Keratinocyte (primary cell): ENCODE results near the gene SULT2B1. TPM values are rescaled to one million over a fixed set of nuclear protein-coding genes. Genes with fewer than 3 reads are reported as not detected.

Experiments
- DNase-seq: peaks from one replicate; pipeline ENCODE4 v3.0.0-alpha.2; 2011; ENCODE audit warnings: low read depth, missing footprints, low spot score
- FAIRE-seq: peaks from 2 replicates; lab custom pipeline; 2011; peaks lifted over from hg19 to GRCh38; lab: Jason Lieb, UNC
- H2AFZ ChIP-seq: 2 replicates; pipeline ENCODE4 v1.6.0; 2012; ENCODE audit warnings: low read length, control low read depth, inconsistent platforms; ENCODE audit not compliant: control insufficient read depth
- H3K27ac ChIP-seq: 2 replicates; pipeline ENCODE4 v1.5.1; 2011; ENCODE audit warnings: low read length; ENCODE audit not compliant: control insufficient read depth, insufficient read depth
- H3K27me3 ChIP-seq: 3 replicates; pipeline ENCODE4 v1.6.0; 2011; ENCODE audit warnings: low read length; ENCODE audit not compliant: control insufficient read depth, insufficient read depth; ENCODE audit errors: extremely low read depth
- H3K36me3 ChIP-seq, 2 experiments: 2 replicates in 1 of 2; 3 replicates in 1 of 2; pipeline ENCODE4 v1.5.1; 2011; ENCODE audit warnings: low read length in 2 of 2, mild to moderate bottlenecking in 1 of 2; ENCODE audit not compliant: control insufficient read depth in 2 of 2, insufficient read depth in 2 of 2; ENCODE audit errors: extremely low read depth in 1 of 2
- H3K4me1 ChIP-seq: 3 replicates; pipeline ENCODE4 v1.5.1; 2011; ENCODE audit warnings: low read length; ENCODE audit not compliant: control insufficient read depth, insufficient read depth; ENCODE audit errors: extremely low read depth
- H3K4me2 ChIP-seq: 3 replicates; pipeline ENCODE4 v1.6.0; 2011; ENCODE audit warnings: low read depth, low read length; ENCODE audit not compliant: control insufficient read depth, insufficient read depth; ENCODE audit errors: extremely low read depth
- H3K4me3 ChIP-seq, 3 experiments: fragments of 200-600 bp in 1 of 3; sonication (generic) in 1 of 3; 2 replicates in 2 of 3; 3 replicates in 1 of 3; pipeline ENCODE4 v1.5.1; 2011 to 2016; ENCODE audit warnings: low read length in 3 of 3, mild to moderate bottlenecking in 3 of 3, control low read depth in 2 of 3, inconsistent platforms in 1 of 3, low read depth in 1 of 3, mixed read lengths in 1 of 3, mixed run types in 1 of 3, moderate library complexity in 1 of 3; ENCODE audit not compliant: control insufficient read depth in 2 of 3, insufficient read depth in 2 of 3; ENCODE audit errors: extremely low read depth in 1 of 3
- H3K79me2 ChIP-seq: 2 replicates; pipeline ENCODE4 v1.6.0; 2012; ENCODE audit warnings: low read length; ENCODE audit not compliant: control insufficient read depth, insufficient read depth
- H3K9ac ChIP-seq: 3 replicates; pipeline ENCODE4 v1.6.0; 2011; ENCODE audit warnings: low read length; ENCODE audit not compliant: control insufficient read depth, insufficient read depth; ENCODE audit errors: extremely low read depth
- H3K9me1 ChIP-seq: 3 replicates; pipeline ENCODE4 v1.6.0; 2011; ENCODE audit warnings: low read length; ENCODE audit not compliant: control insufficient read depth, insufficient read depth; ENCODE audit errors: extremely low read depth
- H3K9me3 ChIP-seq: 2 replicates; pipeline ENCODE4 v1.5.1; 2012; ENCODE audit warnings: low read depth, low read length; ENCODE audit not compliant: control insufficient read depth
- H4K20me1 ChIP-seq: 3 replicates; pipeline ENCODE4 v1.6.0; 2011; ENCODE audit warnings: low read length; ENCODE audit not compliant: control insufficient read depth, insufficient read depth; ENCODE audit errors: extremely low read depth
- EZH2 ChIP-seq: IDR thresholded peaks from one replicate; pipeline ENCODE4 v1.6.1; 2012; ENCODE audit warnings: inconsistent platforms, mild to moderate bottlenecking, low read length, moderate library complexity
- dilution Hi-C: fragments of 300-500 bp; cut with MboI; formaldehyde crosslinking; loops from one replicate; pipeline ENCODE4 v1.7.0; 2020; ENCODE audit warnings: low sequenced_read_pairs; ENCODE audit not compliant: extremely low pct_ligation_motif_present
- polyA plus RNA-seq, 5 experiments: library from polyadenylated mRNA; depleted of rRNA in 3 of 5; stranded (reverse) in 3 of 5; stranded (forward) in 1 of 5; unstranded in 1 of 5; fragments of >200 nt; gene quantifications; 1 replicate in 1 of 5; 2 replicates in 3 of 5; 3 replicates in 1 of 5; pipeline versions ENCODE4 v1.2.1 to v1.2.3, GENCODE V29; 2011 to 2012; ENCODE audit warnings: missing spikeins in 2 of 5, low read depth in 1 of 5, low replicate concordance in 1 of 5
- TF ChIP-seq, protein P1 (sequence below), 3 experiments: IDR thresholded peaks in 1 of 3; conservative IDR thresholded peaks in 1 of 3; optimal IDR thresholded peaks in 1 of 3; 2 replicates in 2 of 3; 3 replicates in 1 of 3; pipeline versions ENCODE3 to v1.5.1; 2011; ENCODE audit warnings: low read length in 3 of 3, mild to moderate bottlenecking in 3 of 3, moderate library complexity in 2 of 3, control low read depth in 1 of 3, inconsistent platforms in 1 of 3; ENCODE audit not compliant: insufficient read depth in 2 of 3; ENCODE audit errors: extremely low read depth in 1 of 3

The SULT2B1 gene
- polyA plus RNA-seq, 1 donor (not counting 4 experiments of a cell fraction or from before 2014, with no cell fraction given), result 6.0 TPM

DNA sequence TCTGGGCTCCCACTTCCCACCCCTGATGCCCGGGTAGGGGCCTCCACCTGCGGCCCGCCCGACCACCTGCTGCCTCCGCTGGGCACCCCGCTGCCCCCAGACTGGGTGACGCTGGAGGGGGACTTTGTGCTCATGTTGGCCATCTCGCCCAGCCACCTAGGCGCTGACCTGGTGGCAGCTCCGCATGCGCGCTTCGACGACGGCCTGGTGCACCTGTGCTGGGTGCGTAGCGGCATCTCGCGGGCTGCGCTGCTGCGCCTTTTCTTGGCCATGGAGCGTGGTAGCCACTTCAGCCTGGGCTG is 77.3 kb downstream of the SULT2B1 start:
- H3K9me3 ChIP-seq, result no peaks in the 10 kb centered on the region
- H3K9ac ChIP-seq, result no peak overlapping the region
- no peak overlapping the region for H3K4me3 ChIP-seq
- no peaks in the 10 kb centered on the region for H3K79me2 ChIP-seq
- no peaks in the 10 kb centered on the region for H4K20me1 ChIP-seq
- no peaks in the 10 kb centered on the region for H3K9me1 ChIP-seq
- TF ChIP-seq, protein P1, sequence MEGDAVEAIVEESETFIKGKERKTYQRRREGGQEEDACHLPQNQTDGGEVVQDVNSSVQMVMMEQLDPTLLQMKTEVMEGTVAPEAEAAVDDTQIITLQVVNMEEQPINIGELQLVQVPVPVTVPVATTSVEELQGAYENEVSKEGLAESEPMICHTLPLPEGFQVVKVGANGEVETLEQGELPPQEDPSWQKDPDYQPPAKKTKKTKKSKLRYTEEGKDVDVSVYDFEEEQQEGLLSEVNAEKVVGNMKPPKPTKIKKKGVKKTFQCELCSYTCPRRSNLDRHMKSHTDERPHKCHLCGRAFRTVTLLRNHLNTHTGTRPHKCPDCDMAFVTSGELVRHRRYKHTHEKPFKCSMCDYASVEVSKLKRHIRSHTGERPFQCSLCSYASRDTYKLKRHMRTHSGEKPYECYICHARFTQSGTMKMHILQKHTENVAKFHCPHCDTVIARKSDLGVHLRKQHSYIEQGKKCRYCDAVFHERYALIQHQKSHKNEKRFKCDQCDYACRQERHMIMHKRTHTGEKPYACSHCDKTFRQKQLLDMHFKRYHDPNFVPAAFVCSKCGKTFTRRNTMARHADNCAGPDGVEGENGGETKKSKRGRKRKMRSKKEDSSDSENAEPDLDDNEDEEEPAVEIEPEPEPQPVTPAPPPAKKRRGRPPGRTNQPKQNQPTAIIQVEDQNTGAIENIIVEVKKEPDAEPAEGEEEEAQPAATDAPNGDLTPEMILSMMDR (optimal IDR thresholded peaks at IDR 0.05 in 1 of 3, IDR thresholded peaks at IDR 0.05 in 1 of 3, conservative IDR thresholded peaks at IDR 0.05 in 1 of 3; ENCODE audit: extremely low read depth in 1 of 3, insufficient read depth in 2 of 3, low read length in 3 of 3), result no peak
- TF ChIP-seq EZH2, result no peak
- dilution Hi-C loops, result no loop called here
- DNase-seq, result no peak
- H3K27me3 ChIP-seq, result no peaks in the 10 kb centered on the region
- peaks cover 0 to 1% of the 10 kb centered on the region in 2 experiments for H3K36me3 ChIP-seq
- FAIRE-seq, result no peak
- H3K27ac ChIP-seq, result no peak overlapping the region
- H3K4me1 ChIP-seq, result peaks cover 32% of the 10 kb centered on the region
- H3K4me2 ChIP-seq, result no peak overlapping the region
- no peak overlapping the region for H2AFZ ChIP-seq

DNA sequence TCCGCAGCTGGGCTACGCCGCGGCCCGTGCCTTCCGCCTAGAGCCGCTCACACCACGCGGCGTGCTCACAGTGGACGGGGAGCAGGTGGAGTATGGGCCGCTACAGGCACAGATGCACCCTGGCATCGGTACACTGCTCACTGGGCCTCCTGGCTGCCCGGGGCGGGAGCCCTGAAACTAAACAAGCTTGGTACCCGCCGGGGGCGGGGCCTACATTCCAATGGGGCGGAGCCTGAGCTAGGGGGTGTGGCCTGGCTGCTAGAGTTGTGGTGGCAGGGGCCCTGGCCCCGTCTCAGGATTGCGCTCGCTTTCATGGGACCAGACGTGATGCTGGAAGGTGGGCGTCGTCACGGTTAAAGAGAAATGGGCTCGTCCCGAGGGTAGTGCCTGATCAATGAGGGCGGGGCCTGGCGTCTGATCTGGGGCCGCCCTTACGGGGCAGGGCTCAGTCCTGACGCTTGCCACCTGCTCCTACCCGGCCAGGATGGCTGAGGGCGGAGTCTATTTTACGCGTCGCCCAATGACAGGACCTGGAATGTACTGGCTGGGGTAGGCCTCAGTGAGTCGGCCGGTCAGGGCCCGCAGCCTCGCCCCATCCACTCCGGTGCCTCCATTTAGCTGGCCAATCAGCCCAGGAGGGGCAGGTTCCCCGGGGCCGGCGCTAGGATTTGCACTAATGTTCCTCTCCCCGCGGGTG is 77.8 kb downstream of the SULT2B1 start:
- H3K27ac ChIP-seq, result no peak overlapping the region
- H3K9me3 ChIP-seq, result no peaks in the 10 kb centered on the region
- H3K36me3 ChIP-seq, result peaks cover 0 to 1% of the 10 kb centered on the region in 2 experiments
- no peak overlapping the region for H2AFZ ChIP-seq
- H3K4me2 ChIP-seq, result no peak overlapping the region
- no peaks in the 10 kb centered on the region for H4K20me1 ChIP-seq
- dilution Hi-C loops, result no loop called here
- DNase-seq (no peak), FAIRE-seq (no peak)
- no peaks in the 10 kb centered on the region for H3K79me2 ChIP-seq
- TF ChIP-seq, protein P1 (optimal IDR thresholded peaks at IDR 0.05 in 1 of 3, IDR thresholded peaks at IDR 0.05 in 1 of 3, conservative IDR thresholded peaks at IDR 0.05 in 1 of 3; ENCODE audit: extremely low read depth in 1 of 3, insufficient read depth in 2 of 3, low read length in 3 of 3), result no peak
- no peak for TF ChIP-seq EZH2
- H3K4me1 ChIP-seq, result peaks cover 34% of the 10 kb centered on the region
- H3K4me3 ChIP-seq, result no peak overlapping the region
- no peak overlapping the region for H3K9ac ChIP-seq
- H3K9me1 ChIP-seq, result no peaks in the 10 kb centered on the region
- H3K27me3 ChIP-seq, result no peaks in the 10 kb centered on the region
